ENCODE results near the gene NEDD8.

GRCh38 chr14:24187539-24187915 is 44.6 kb downstream of the NEDD8 start:
- TF ChIP-seq, protein P1, sequence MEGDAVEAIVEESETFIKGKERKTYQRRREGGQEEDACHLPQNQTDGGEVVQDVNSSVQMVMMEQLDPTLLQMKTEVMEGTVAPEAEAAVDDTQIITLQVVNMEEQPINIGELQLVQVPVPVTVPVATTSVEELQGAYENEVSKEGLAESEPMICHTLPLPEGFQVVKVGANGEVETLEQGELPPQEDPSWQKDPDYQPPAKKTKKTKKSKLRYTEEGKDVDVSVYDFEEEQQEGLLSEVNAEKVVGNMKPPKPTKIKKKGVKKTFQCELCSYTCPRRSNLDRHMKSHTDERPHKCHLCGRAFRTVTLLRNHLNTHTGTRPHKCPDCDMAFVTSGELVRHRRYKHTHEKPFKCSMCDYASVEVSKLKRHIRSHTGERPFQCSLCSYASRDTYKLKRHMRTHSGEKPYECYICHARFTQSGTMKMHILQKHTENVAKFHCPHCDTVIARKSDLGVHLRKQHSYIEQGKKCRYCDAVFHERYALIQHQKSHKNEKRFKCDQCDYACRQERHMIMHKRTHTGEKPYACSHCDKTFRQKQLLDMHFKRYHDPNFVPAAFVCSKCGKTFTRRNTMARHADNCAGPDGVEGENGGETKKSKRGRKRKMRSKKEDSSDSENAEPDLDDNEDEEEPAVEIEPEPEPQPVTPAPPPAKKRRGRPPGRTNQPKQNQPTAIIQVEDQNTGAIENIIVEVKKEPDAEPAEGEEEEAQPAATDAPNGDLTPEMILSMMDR (IDR thresholded peaks at IDR 0.05), result no peak
- no peak for TF ChIP-seq POLR2A (IDR thresholded peaks at IDR 0.05)
